Coronary artery (tissue), 2 donors: ENCODE data around the gene UBAP1L.
"Not testable (repeated sequence)": the region's sequence is repeated elsewhere in the genome, so short reads cannot be mapped to it uniquely, and the experiment has no call there.

ENCODE experiments used
- DNase-seq: peaks from one replicate; pipeline ENCODE4 v3.0.0-alpha.2; 2017; ENCODE audit warnings: low spot score
- H3K27ac ChIP-seq, 2 donors: fragments of 200-600 bp; sonication (generic); one replicate each; pipeline ENCODE4 v1.5.1; 2016 to 2019
- H3K4me3 ChIP-seq: fragments of 200-600 bp; sonication (generic); 2 replicates; pipeline ENCODE4 v1.5.1; 2016; ENCODE audit warnings: mild to moderate bottlenecking, moderate library complexity
- CTCF ChIP-seq: fragments of 200-600 bp; sonication (generic); IDR thresholded peaks from one replicate; pipeline ENCODE4 v1.5.1; 2019; ENCODE audit warnings: antibody characterized with exemption

The UBAP1L gene

GRCh38 chr15:65115086-65115485 lies at the start of gene UBAP1L:
Gene UBAP1L (minus strand): TSS chr15:65115200. CDS start chr15:65106215, 8,985 bp downstream.
- Histone ChIP-seq H3K27ac (no peak within 1 kb of the TSS), H3K4me3 (no peak within 1 kb of the TSS)
- no peak for DNase-seq
- no peak for TF ChIP-seq CTCF

- Histone ChIP-seq H3K27ac (no peak overlapping the region), H3K4me3 (no peak overlapping the region)
- DNase-seq = no peak
- TF ChIP-seq CTCF = no peak
Measured at GRCh38 chr15:65164139-65164538, 49.1 kb upstream of the UBAP1L start.

- no peak for TF ChIP-seq CTCF
- no peak for DNase-seq
- Histone ChIP-seq H3K27ac (no peak overlapping the region), H3K4me3 (no peak overlapping the region)
Measured at GRCh38 chr15:65163041-65163440, 48.0 kb upstream of the UBAP1L start.

- DNase-seq = no peak
- Histone ChIP-seq H3K4me3 (no peak overlapping the region), H3K27ac (no peak overlapping the region)
- TF ChIP-seq CTCF = no peak
Measured at GRCh38 chr15:65156692-65157091, 41.7 kb upstream of the UBAP1L start.

GRCh38 chr15:65154720-65155119 lies 39.7 kb upstream of the UBAP1L start:
- no peak overlapping the region for H3K27ac ChIP-seq
- TF ChIP-seq CTCF = no peak
- DNase-seq = no peak
- H3K4me3 ChIP-seq = no peak overlapping the region

GRCh38 chr15:65147902-65148301 lies 32.9 kb upstream of the UBAP1L start:
- no peak overlapping the region for H3K27ac ChIP-seq
- no peak for TF ChIP-seq CTCF
- DNase-seq = no peak

GRCh38 chr15:65146438-65146837 lies 31.4 kb upstream of the UBAP1L start:
- Histone ChIP-seq H3K4me3 (no peak overlapping the region), H3K27ac (no peak overlapping the region)
- no peak for DNase-seq
- TF ChIP-seq CTCF = no peak

More at GRCh38 chr15:65147902-65148301, 32.9 kb upstream of the UBAP1L start:
- no peak overlapping the region for H3K4me3 ChIP-seq

- not testable (repeated sequence) for H3K4me3 ChIP-seq, DNase-seq, H3K27ac ChIP-seq
Measured at GRCh38 chr15:65138631-65139030, 23.6 kb upstream of the UBAP1L start.

- H3K27ac ChIP-seq, H3K4me3 ChIP-seq, DNase-seq: not testable (repeated sequence)
Measured at GRCh38 chr15:65137893-65138292, 22.9 kb upstream of the UBAP1L start.

- not testable (repeated sequence) for H3K4me3 ChIP-seq, H3K27ac ChIP-seq, DNase-seq
Measured at GRCh38 chr15:65137089-65137488, 22.1 kb upstream of the UBAP1L start.
